Smooth muscle cell (in vitro differentiated cells): ENCODE results near the gene CFAP20. TPM values are rescaled to one million over a fixed set of nuclear protein-coding genes. Genes with fewer than 3 reads are reported as not detected.

Source experiments
- DNase-seq: peaks from one replicate; lab custom pipeline; 2025; ENCODE audit not compliant: unreplicated experiment; lab: John Stamatoyannopoulos, UW
- H2AFZ ChIP-seq: fragments of 200-600 bp; sonication (generic); 2 replicates; pipeline ENCODE4 v1.6.0; 2016; ENCODE audit warnings: antibody characterized with exemption, low read depth, mild to moderate bottlenecking
- H3F3A ChIP-seq: fragments of 200-600 bp; sonication (generic); 2 replicates; pipeline ENCODE4 v1.6.0; 2017; ENCODE audit warnings: antibody characterized with exemption, low read depth
- H3K27ac ChIP-seq: fragments of 200-600 bp; sonication (generic); 2 replicates; pipeline ENCODE4 v1.5.1; 2016; ENCODE audit warnings: low read depth, mild to moderate bottlenecking
- H3K27me3 ChIP-seq: fragments of 200-600 bp; sonication (generic); 2 replicates; pipeline ENCODE4 v1.6.1; 2016; ENCODE audit warnings: low read depth, mild to moderate bottlenecking
- H3K36me3 ChIP-seq: fragments of 200-600 bp; sonication (generic); 2 replicates; pipeline ENCODE4 v1.5.1; 2016; ENCODE audit warnings: low read depth
- H3K4me1 ChIP-seq: fragments of 200-600 bp; sonication (generic); 2 replicates; pipeline ENCODE4 v1.5.1; 2016; ENCODE audit warnings: low read depth
- H3K4me2 ChIP-seq: fragments of 200-600 bp; sonication (generic); 2 replicates; pipeline ENCODE4 v1.6.0; 2016; ENCODE audit warnings: mild to moderate bottlenecking
- H3K4me3 ChIP-seq: fragments of 200-600 bp; sonication (generic); 2 replicates; pipeline ENCODE4 v1.5.1; 2016; ENCODE audit warnings: mild to moderate bottlenecking
- H3K79me2 ChIP-seq: fragments of 200-600 bp; sonication (generic); 2 replicates; pipeline ENCODE4 v1.6.0; 2016; ENCODE audit warnings: low read depth, mild to moderate bottlenecking
- H3K9ac ChIP-seq: fragments of 200-600 bp; sonication (generic); 2 replicates; pipeline ENCODE4 v1.6.0; 2016; ENCODE audit warnings: low read depth
- H3K9me3 ChIP-seq: fragments of 200-600 bp; sonication (generic); replicated peaks from 2 replicates; pipeline ENCODE4 v1.5.1; 2016; ENCODE audit warnings: low read depth
- H4K20me1 ChIP-seq: fragments of 200-600 bp; sonication (generic); 2 replicates; pipeline ENCODE4 v1.6.0; 2016; ENCODE audit warnings: low read depth
- WGBS: methylation state at CpG from one replicate; pipeline ENCODE4 v1.1.7; 2016; ENCODE audit warnings: low lambda C conversion rate; 5-methylcytosine and 5-hydroxymethylcytosine counted together
- polyA plus RNA-seq: library from polyadenylated mRNA; unstranded; fragments of >200 nt; fragmentation: Nextera tagmentation; extraction: Ambion mirVana; gene quantifications from 2 replicates; pipeline ENCODE4 v1.2.1, GENCODE V29; 2016
- total RNA-seq: library from RNA; depleted of rRNA; stranded (reverse); fragments of >200 nt; gene quantifications from 2 replicates; pipeline ENCODE4 v1.2.3, GENCODE V29; 2014
- TF ChIP-seq, protein P1 (sequence below): fragments of 200-600 bp; sonication (generic); IDR thresholded peaks from 2 replicates; pipeline ENCODE4 v1.5.1; 2017; ENCODE audit warnings: borderline replicate concordance, mild to moderate bottlenecking, antibody characterized with exemption; ENCODE audit not compliant: insufficient read depth, poor library complexity, severe bottlenecking

Gene CFAP20
- total and polyA plus RNA-seq, 2 experiments from 2014 or later: 55.1 to 96.1 TPM

- WGBS: 0% methylated on average over 1 of the region's 1 CpG
- H3K9ac ChIP-seq: no peak overlapping the region
- H3K36me3 ChIP-seq: no peaks in the 10 kb centered on the region
- H3K27ac ChIP-seq: no peak overlapping the region
- peak overlapping the region; percentile 82 for H2AFZ ChIP-seq
- TF ChIP-seq, protein P1, sequence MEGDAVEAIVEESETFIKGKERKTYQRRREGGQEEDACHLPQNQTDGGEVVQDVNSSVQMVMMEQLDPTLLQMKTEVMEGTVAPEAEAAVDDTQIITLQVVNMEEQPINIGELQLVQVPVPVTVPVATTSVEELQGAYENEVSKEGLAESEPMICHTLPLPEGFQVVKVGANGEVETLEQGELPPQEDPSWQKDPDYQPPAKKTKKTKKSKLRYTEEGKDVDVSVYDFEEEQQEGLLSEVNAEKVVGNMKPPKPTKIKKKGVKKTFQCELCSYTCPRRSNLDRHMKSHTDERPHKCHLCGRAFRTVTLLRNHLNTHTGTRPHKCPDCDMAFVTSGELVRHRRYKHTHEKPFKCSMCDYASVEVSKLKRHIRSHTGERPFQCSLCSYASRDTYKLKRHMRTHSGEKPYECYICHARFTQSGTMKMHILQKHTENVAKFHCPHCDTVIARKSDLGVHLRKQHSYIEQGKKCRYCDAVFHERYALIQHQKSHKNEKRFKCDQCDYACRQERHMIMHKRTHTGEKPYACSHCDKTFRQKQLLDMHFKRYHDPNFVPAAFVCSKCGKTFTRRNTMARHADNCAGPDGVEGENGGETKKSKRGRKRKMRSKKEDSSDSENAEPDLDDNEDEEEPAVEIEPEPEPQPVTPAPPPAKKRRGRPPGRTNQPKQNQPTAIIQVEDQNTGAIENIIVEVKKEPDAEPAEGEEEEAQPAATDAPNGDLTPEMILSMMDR: no peak
- H3K4me1 ChIP-seq: no peaks in the 10 kb centered on the region
- H3K79me2 ChIP-seq: no peaks in the 10 kb centered on the region
- H3K4me2 ChIP-seq: peak overlapping the region; percentile 24
- H3F3A ChIP-seq: no peaks in the 10 kb centered on the region
- no peak for DNase-seq
- no peaks in the 10 kb centered on the region for H4K20me1 ChIP-seq
- no peak overlapping the region for H3K4me3 ChIP-seq
- H3K9me3 ChIP-seq: no peaks in the 10 kb centered on the region
- H3K27me3 ChIP-seq: no peaks in the 10 kb centered on the region
Observed at GRCh38 chr16:58105631-58106030, 23.6 kb downstream of the CFAP20 start.

DNA sequence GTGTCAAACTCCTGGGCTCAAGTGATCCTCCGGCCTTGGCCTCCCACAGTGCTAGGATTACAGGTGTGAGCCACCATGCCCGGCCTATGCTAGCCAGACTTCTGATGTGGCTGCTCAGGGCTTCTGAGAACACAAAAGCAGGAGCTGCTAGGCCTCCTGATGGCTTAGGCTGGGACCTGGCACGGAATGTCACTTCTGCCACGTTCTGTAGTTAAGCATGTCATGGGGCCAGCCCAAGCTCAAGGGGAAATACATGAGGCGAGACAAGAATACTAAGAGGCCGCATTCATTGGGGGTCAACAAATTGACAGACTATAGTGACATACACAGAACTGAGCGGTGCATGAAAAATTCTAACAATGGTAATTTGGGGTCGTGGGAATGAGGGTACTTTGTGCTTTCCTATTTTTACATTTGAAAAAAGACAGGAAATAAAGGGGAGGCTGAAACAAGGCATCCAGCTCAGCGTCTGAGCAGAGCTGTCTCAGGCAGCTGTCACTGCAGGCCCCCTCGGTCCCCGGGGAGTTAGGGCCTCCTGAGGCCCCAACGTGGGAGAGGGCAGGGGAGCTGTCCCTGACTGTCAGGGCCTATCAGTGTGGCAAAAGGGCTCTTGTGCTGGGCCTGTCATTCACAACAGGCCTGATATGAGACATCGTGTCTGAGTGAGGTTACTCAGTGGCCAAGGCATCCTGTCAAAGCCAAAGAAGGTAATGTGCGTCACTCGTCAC is 26.4 kb downstream of the CFAP20 start:
- Histone ChIP-seq H2AFZ (no peak overlapping the region), H3K9me3 (no peaks in the 10 kb centered on the region), H4K20me1 (no peaks in the 10 kb centered on the region), H3K27ac (no peak overlapping the region), H3K9ac (no peak overlapping the region), H3K4me2 (no peak overlapping the region), H3K27me3 (no peaks in the 10 kb centered on the region), H3F3A (no peaks in the 10 kb centered on the region), H3K36me3 (no peaks in the 10 kb centered on the region), H3K4me3 (no peak overlapping the region), H3K79me2 (no peaks in the 10 kb centered on the region), H3K4me1 (no peaks in the 10 kb centered on the region)
- 68% methylated on average over 15 of the region's 15 CpGs for WGBS
- DNase-seq: no peak
- TF ChIP-seq, protein P1: no peak

GRCh38 chr16:58099956-58100300 is 29.3 kb downstream of the CFAP20 start:
- H3K79me2 ChIP-seq: no peaks in the 10 kb centered on the region
- 88% methylated on average over 6 of the region's 6 CpGs for WGBS
- H3K4me1 ChIP-seq: no peaks in the 10 kb centered on the region
- H3K9me3 ChIP-seq: no peaks in the 10 kb centered on the region
- H3K4me2 ChIP-seq: no peak overlapping the region
- no peak overlapping the region for H3K4me3 ChIP-seq
- H2AFZ ChIP-seq: no peak overlapping the region
- no peaks in the 10 kb centered on the region for H3K27me3 ChIP-seq
- TF ChIP-seq, protein P1: no peak
- no peak for DNase-seq
- H3F3A ChIP-seq: no peaks in the 10 kb centered on the region
- H3K36me3 ChIP-seq: no peaks in the 10 kb centered on the region
- no peak overlapping the region for H3K27ac ChIP-seq
- no peaks in the 10 kb centered on the region for H4K20me1 ChIP-seq
- H3K9ac ChIP-seq: no peak overlapping the region
